Activated naive CD4-positive, alpha-beta T cell treated with anti-CD3 and anti-CD28 coated beads, Interleukin-2, amount 50 U/mL, for 16 hours (primary cell): ENCODE results near the gene G6PC3.
A peak's percentile ranks its signal among the peaks of the same experiment; 100 is the strongest.
"Not testable (repeated sequence)": the region's sequence is repeated elsewhere in the genome, so short reads cannot be mapped to it uniquely, and the experiment has no call there.

Experiments
- DNase-seq: peaks from one replicate; pipeline ENCODE4 v3.0.0-alpha.2; 2020

G6PC3 gene

DNA sequence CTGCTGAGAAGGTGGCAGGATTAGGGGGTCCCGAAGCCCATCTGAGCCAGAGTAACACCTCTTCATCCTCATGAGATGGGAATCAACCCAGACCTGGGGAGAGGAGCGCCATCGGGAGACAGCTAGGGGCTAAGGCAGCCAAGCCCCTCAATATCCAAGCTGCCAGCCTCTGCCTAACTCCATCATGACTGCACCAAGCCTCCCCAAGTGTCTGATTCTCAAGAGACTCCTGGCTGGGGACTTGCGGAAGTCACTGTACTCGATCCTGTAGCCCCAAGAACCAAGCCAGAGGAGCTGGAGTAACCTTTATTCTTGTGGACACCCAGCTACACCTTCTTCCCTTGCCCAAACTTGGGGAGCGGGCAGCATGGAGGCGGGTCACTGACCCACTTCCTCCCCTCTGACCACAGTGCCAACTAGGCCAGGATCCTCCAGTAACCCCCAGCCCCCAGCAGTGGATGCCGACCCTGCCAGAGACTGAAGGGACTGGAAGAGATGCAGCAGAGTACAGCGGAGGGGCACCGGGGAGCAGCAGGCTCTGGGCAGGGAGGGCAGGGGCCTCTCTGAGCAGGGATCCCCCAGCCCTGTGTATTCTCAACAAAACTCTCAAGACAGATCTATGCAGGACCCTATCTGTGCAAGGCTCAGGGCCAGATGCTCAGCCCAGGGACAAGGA lies 39.6 kb downstream of the G6PC3 start:
- no peak for DNase-seq

DNA sequence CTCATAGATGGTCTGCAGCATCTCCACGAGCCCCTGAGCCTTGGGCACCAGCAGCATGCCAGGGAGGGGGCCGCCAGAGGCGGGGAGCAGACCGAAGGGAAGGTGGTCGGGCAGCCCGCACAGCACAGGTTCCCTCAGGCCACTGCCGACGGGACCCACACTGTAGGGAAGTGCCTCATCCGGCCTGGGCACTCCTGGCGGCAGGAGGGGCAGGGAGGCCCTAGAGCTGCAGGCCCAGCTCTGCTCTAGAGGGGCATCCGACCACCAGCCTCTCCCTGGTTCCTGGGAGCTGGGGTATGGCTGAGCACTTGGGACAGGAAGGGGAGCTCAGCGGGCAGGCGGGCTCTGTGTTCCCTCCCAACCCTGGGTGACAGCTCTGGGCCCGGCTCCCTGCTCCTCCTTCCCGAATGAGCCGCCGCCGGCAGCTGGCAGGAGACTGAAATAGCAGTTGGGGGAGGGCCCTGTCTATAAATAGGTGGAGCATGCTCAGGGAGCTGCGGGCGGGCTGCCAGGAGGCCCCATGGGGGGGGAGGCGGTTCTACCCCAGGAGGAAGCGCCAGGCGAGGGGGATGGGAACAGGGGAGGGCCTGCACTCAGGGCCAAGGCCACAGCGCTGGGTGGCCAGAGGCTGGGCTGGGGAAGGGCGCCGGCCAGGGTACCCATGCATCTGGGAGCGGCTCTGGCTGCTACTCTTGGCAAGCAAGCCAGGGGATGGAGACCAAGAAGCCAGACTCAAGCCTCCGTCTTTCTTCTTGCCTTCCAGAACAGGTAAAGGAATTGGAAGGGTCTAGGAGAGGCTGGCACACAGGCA lies 40.5 kb downstream of the G6PC3 start:
- DNase-seq, result peak; percentile 58

DNA sequence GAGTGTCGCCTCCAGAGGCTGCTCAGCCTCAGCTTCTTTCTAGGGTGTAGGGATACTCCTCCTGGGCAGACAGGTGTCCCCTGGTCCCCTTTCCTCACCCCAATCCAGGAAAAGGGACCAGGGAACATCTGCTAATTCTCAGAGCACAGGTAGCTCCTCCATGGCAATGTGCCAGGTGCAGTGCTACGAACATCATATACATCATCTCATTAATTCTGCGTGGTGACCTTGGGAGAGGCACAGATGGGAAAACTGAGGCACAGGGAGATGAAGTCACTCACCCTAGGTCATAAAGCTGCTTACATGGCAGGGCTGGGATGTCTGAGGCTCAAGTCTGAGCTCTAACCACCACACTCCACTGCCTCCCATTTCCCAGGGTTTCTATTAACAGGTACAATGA lies 41.2 kb downstream of the G6PC3 start:
- DNase-seq, result no peak

DNA sequence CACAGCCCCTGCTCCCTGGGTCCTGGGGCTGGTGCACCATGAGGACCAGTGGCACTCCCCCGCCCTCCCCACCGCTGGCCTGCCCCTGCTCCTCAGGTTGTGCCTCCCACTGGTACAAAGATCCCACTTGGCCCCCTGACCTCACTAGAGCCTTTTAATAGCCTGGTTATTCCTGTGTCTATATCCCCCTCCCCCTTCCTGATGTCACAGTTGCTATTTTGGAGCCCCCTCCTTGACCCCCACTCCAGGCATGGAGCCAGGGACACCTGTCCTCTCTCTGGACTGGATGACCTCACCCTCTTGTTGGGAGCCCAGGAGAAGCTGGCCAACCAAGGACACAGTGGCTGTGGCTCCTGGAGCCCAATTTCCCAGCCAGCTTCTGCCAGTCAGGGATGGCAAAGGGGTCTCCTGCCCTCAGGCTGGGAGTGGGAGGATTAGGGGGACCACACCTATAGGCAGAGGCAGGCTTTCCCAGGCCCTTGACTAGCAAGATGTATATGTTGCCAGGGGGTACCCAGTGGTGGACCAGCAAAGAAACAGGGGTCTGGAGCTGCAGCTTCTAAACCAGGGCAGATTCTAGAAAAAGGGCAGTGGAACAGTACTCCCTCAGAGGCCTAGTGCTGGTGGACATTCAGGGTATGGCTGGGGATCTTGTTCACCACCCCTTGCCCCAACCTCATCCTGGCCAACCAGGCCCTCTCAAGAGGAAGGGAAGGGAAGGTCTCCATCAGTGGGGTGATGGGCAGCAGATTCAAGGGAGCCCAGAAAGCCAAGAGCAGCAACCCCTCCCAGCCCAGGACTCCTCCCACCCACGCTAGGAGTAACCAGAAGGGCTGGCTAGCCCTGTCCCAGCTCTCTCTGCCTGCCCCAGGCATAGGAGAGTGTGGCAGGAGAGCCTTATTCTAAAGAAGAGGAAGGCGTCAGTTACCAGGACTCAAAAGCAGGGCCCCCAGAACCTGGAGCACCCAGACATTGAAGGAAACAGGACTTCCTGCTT lies 42.0 kb downstream of the G6PC3 start:
- DNase-seq, result no peak

DNA sequence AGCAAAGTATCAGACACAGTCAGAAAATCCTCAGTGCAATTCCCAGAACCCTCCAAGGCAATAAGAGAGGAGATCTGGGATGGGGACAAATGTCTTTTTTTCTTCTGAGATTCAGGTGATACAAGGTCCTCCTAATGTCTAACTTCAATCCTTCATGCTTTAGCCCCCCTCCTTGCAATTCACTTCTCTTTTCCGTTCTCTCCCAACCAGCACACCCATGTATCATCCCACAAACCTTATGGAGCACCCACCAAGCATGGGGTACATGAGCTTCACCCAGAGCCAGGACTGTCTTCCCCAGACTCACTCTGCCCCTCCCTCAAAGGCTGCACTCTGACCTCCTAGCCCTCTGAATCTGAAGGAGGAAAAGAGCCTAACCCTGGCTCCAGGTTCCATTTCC lies 42.8 kb downstream of the G6PC3 start:
- DNase-seq, result no peak

DNA sequence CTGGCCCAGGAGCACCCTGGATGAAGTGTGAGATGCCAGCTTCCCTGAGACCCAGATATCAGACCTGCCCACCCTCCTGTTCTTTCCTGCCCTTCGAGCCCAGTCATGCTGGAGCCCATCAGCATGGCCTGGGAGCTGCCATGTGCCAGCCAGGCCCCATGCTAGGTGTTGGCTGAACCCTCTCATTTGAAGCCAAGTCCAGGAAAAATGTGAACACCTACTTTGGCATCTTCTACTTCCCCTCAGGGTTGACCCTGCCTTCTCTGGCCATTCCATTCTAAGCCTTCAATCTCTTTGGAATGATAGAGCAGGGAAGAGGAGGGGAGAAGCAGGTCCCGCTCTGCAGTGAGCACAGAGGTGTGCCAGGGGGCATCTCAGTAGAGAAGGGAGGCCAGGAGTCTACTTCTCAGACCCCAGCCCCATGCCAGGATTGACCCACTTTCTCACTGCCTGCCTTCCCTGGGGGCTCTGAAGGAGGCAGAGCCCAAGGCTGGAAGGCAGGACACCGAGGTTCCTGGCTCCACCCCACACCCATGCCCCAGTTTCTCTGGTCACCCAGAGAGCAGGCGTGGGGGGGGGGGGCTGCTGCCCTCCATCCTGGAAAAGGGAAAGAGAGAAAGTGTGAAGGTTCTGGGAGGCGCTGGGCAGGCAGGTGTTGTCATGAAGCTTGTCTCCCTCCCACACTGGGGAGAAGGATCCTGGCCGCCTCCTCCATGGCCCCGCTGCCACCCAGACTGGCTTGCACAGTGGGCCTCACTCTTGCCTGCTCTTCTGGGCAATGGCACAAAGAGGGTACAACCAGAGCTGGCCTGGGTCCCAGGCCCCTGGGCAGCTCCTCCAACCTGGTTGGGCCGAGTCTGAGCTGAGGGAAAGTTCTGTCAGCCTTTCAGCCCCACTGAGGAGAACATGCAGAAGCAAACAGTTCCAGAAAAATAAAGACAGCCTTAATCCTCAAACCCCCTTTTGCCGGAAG lies 43.6 kb downstream of the G6PC3 start:
- DNase-seq, result no peak

DNA sequence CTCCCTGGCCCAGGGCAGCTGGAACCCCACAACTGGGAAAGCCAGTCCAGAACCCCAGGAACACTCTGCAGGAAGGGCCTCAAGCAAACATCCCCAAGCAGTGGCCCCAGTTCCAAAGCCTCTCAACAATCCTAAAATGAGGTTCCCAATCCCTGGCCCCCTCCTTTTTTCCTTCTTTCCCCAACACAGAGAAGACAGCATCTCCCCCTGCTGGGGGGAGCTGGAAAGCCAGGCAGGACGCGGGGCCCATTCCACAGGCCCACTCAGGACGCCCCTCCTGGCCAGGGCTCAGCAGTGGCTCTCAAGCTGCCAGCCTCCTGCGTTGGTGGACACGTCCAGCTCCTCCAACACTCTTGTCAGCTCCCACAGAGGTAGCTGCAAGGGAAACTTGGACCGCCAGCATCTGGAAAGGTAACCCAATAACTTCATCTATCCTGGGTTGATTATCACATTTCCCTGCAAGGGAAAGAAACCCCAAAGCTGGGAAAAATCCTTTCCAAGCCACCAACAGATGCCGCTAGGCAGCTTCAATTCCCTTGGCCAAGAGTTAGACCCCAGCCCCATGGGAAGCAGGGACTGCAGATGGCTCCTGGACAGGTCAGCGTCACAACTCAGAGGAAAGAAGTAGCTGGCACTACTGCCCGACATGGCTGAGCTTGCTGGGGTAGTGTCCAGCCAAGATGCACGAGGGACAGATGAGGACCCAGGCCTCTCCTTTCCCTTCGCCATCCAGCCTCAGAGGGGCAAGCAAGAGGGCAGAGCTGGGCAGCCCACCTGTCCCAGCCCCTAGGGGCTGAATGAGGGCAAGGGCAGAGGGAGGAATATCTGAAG lies 45.3 kb downstream of the G6PC3 start:
- peak; percentile 26 for DNase-seq

DNA sequence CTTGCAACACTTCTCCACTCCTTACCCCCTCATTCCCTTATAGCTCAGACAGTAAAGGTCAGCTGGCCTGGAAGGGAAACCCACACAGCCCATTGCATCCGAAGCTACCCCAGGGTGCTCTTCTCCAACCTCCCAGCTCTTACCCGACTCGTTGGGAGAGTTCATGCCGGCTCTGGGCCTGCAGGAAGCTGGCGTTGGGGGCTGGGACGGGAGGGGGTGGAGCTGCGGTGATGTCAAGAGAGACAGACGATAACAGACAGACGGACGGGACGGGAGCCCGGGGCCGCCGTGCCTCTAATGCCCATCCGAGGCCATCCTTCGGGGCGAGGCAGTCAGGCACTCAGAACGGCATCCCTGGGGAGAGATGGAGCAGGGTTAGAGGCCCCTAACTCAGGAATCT lies 46.8 kb downstream of the G6PC3 start:
- no peak for DNase-seq

DNA sequence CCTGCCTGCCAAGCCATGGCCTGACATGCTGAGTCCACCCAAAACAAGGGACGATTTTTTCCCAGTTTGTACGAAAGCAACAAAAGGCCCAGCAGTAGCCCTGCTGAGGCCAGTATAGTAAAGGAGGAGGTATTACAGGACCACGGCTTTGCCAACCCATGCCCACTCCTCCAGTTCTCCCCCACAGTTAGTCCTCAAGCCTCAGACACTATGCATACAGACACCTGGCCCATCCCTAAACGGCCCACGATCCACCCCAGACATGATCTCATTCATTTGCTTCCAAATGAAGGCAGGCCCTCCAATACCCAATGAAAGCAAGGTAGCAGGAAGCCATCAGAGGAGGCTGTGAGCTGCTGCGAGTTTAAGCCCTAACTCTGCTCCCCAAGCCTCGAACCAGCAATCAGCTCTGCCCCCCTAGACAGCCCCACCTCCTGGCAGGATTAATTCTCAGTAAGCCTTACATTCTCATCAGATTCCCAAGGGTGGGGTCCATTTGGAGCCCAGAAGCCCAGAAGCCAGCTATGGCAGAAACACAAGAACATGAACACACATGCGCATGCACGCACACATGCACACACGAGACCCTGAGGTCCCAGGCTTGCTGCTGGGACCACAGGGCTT lies 48.0 kb downstream of the G6PC3 start:
- DNase-seq, result no peak

DNA sequence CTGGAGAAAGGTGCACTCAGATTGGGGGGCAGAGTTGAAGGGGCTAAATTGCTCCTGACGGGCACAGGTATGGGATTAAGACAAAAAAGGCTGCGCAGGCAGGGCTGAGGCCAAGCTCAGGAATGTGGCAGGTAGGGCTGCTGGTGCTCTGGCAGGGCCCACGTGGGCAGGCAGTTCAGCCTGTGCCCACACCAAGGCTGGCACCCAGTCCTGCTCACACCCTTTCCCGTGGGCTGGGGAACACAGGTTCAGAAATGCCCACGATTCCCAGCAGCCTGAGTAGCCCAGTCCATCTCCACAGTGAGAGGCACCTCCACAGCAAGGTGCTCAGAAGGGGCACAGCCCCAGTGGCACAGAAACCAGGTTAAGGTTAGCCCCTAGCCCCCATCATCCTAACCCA lies 48.5 kb downstream of the G6PC3 start:
- DNase-seq, result no peak

DNA sequence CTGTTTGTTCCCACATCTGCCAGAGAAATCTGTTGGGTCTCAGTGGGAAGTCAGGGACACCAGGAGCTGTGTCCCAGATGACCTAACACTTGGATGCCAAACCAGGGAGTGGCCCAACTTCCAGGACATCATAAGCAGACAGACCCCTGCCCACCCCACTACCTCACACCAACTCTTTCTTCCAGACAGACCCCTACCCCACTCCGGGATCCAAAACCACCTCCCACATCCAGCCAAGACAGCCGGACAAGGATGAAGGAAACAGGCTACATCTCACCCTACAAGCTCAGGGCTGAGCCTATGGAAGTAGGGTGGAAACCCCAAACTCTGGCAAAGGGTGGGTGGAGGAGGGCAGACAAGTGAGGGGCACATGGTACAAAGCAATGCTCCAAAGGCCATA lies 49.3 kb downstream of the G6PC3 start:
- DNase-seq, result no peak

DNA sequence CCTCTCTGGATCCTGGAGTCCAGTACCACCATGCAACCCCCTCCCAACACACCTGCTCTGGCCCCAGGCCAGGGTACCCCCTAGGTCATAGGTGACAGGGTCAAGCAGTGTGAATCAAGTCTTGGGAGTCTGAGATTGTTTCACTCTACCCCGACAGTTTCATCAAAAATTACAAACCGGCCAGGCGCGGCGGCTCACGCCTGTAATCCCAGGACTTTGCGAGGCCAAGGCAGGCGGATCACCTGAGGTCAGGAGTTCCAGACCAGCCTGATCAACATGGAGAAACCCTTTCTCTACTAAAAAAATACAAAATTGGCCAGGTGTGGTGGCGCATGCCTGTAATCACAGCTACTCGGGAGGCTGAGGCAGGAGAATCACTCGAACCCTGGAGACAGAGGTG lies 49.7 kb downstream of the G6PC3 start:
- DNase-seq, result not testable (repeated sequence)

DNA sequence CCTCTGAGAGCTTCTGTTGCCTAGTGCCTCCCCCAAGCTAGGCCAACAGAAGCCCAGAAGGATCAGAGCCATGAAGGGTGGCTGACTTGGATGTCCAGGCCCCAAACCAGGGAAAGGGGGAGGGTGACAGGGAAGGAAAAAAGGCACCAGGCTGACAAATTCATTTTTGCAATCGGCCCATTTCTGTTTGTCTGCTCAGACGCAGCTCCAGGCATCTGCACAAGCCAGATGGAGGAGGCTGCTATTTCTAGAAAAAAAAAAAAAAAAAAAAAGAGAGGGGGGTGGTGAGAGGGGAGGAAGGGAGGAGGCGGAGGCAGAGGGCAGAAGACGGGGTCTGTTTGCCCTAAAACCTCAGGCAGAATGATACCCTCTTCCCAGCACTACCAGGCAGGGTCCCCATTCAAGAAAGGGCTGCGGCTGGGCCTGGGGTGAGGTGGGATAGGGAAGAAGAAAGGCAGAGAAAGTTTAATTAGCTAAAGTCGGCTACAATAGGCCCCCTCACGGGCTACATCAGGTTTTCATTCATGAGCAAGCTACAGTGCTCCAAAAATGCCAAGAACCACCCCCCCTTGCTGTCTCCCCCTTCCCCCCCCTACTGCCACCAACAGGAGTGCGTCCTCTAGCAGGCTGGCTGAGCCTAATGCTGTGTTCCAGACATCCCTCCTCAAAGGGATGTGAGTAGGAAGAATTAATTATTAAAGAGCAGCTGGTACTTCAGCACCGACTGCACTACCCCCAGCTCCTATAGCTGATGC lies 50.5 kb downstream of the G6PC3 start:
- no peak for DNase-seq

DNA sequence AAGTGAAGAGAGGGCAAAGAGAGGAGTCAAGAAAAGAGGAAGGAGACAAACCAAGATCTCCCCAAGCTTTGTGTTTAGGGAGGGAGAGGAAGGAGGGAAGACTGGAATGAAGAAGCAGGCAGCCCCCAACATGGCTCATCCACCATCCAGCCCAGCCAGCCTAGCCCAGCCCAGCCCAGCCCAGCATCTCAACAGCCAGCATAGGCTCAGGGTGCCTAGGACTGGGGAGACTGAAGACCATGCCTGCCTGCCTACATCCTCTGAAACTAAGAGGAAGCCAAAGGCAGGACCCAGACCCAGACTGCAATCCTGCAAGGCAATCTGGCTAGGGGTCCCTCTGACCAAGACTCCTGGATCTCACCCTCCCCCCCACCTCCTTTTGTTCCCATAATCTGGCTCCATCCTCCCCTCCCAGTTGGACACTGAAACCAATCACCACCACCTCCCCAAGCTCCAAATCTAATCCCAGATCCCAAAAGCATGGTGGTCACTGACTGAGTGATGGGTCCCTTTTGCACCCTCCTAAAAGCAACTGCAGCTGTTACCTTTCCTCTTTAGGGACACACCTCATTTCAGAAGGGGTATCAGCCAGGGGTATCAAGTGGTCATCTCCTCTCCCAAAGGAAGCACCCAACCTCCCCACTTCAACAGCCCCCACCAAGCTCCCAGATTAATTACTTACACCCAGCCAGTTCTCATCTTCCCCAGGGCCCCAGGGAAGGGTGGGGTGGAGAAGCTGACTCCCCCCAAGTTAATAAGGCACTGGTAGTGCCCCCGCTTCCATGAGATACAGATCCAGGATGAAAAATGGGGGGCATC lies 51.7 kb downstream of the G6PC3 start:
- DNase-seq, result no peak

DNA sequence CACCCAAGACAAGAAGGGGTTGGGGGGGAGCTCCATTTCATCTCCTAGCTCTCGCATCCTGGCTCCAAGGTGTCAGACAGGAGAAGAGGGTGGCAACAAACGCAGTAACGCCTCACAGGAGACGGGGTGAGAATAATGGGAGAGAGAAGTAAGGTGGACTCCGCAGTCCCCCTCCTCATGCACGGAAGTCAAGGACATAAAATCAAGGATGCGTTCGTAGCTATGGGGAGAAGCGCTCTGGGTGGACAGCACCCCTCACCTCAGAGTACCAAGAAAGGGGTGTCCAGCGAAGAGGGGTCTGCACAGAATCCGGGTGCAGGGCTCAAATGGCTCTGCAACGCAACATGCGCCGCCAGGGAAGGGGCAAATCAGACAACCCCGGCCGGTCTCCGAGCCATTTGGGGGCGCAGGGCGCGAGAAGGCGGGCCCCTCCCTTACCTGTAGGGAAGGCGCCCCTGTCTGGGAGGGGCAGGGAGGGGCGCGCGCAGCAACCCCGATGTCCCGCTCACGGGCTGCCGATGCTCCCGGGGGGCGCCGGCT lies 52.4 kb downstream of the G6PC3 start:
- DNase-seq, result peak; percentile 39

DNA sequence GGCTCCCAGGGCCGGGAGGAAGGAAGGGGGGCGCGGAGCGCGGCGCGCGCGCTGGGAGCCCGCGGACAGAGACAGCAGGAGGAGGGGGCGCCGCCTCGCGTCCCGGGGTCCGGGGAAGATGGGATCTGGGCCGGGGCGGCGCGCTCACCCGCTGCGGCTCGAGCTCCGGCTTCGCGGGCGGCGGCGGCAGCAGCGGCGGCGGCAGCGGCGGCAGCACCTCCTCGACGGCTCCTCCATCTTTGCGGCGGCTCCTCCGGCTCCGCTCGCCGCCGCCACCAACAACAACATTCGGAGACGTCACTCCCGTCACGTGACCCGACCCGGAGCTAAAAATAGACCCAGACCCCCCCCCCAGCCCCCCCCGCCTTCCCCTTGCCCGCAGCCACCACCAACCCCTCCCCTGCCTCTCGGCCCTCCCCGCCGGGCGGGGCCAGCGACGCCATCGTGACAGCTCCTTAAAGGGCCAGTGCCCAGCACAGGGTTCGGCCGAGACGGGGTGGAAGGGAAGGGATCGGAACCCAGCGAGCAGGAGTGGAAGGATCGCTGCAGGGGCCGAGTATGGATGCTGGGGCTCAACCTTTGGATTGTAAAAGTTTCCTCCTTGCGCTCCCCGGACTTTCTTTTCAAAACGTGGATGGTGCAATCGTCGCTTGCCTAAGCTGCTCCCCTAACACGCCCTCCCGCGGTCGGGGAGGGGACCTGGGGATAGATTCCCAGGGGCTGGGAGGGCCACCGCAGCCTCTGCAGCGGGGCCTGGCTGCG lies 53.0 kb downstream of the G6PC3 start, which contains the start of gene HDAC5:
Gene HDAC5, minus strand, starts transcription at position 286 of the 762 bp plus-strand sequence. CDS start 6,126 bp downstream, outside the sequence.
- peak; percentile 97 for DNase-seq

DNA sequence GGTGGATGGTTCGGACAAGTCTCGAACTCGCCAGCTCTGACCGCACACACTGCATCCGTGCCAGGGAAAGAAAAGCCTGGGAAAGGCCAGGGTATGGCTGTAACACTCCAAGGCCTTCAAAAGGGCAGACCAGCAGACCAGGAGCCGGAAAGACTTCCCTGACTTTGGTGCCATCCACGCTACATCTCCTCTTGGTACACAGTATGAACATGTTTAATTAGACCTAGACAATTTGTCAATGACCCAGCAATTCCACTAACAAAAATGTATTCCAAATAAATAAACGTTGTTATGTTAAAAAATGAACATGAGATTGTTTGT lies 53.5 kb downstream of the G6PC3 start:
- no peak for DNase-seq
